NCI-H2196 (cell line): ENCODE data around the gene TNFRSF11A.

ENCODE experiments used
- DNase-seq: peaks from one replicate; lab custom pipeline; 2025; ENCODE audit not compliant: unreplicated experiment; lab: John Stamatoyannopoulos, UW

TNFRSF11A gene

GRCh38 chr18:62324917-62325805 is at the start of gene TNFRSF11A:
TSS of gene TNFRSF11A (plus strand) at chr18:62325310. CDS start at chr18:62325353, 43 bp downstream.
- DNase-seq: peak; percentile 71

- no peak for DNase-seq
Observed at GRCh38 chr18:62277045-62277444, 48.1 kb upstream of the TNFRSF11A start.

- DNase-seq: no peak
Observed at GRCh38 chr18:62279561-62279960, 45.5 kb upstream of the TNFRSF11A start.

- DNase-seq: no peak
Observed at GRCh38 chr18:62280058-62280457, 45.1 kb upstream of the TNFRSF11A start.

- DNase-seq: no peak
Observed at GRCh38 chr18:62280786-62281185, 44.3 kb upstream of the TNFRSF11A start.

GRCh38 chr18:62281684-62282083 is 43.4 kb upstream of the TNFRSF11A start:
- no peak for DNase-seq

GRCh38 chr18:62282188-62282629 is 42.9 kb upstream of the TNFRSF11A start:
- no peak for DNase-seq

- no peak for DNase-seq
Observed at GRCh38 chr18:62284637-62285036, 40.5 kb upstream of the TNFRSF11A start.

- DNase-seq: no peak
Observed at GRCh38 chr18:62285281-62285680, 39.8 kb upstream of the TNFRSF11A start.

GRCh38 chr18:62287781-62288664 is 37.1 kb upstream of the TNFRSF11A start:
- no peak for DNase-seq

- no peak for DNase-seq
Observed at GRCh38 chr18:62288665-62289008, 36.5 kb upstream of the TNFRSF11A start.

- DNase-seq: no peak
Observed at GRCh38 chr18:62289047-62289446, 36.1 kb upstream of the TNFRSF11A start.

GRCh38 chr18:62294073-62294472 is 31.0 kb upstream of the TNFRSF11A start:
- no peak for DNase-seq

- no peak for DNase-seq
Observed at GRCh38 chr18:62300359-62300963, 24.6 kb upstream of the TNFRSF11A start.

GRCh38 chr18:62301322-62301721 is 23.8 kb upstream of the TNFRSF11A start:
- DNase-seq: no peak

- DNase-seq: no peak
Observed at GRCh38 chr18:62312851-62313250, 12.3 kb upstream of the TNFRSF11A start.

GRCh38 chr18:62318228-62319180 is 6.6 kb upstream of the TNFRSF11A start:
- DNase-seq: no peak

- DNase-seq: no peak
Observed at GRCh38 chr18:62321201-62321600, 3.9 kb upstream of the TNFRSF11A start.

GRCh38 chr18:62323483-62324180 is 1.5 kb upstream of the TNFRSF11A start:
- DNase-seq: no peak
